SK-N-SH (cell line): ENCODE measurements around the gene CCDC88B. TPM values are rescaled to one million over a fixed set of nuclear protein-coding genes. Genes with fewer than 3 reads are reported as not detected.

Source experiments
- CTCF ChIA-PET: fragments of 300-600, 350-600 bp; formaldehyde crosslinking; extraction: SDS; loops from one replicate; lab custom pipeline; 2021; lab: Yijun Ruan, JAX
- POLR2A ChIA-PET: fragments of 350-600 bp; sonication (Branson Sonifier 250); formaldehyde crosslinking; extraction: SDS; loops from one replicate; lab custom pipeline; 2020; ENCODE audit warnings: antibody characterized with exemption, inconsistent platforms; lab: Yijun Ruan, JAX
- DNase-seq: peaks from one replicate; pipeline ENCODE4 v3.0.0; 2012
- H2AFZ ChIP-seq: fragments of 200-600 bp; sonication (generic); 2 replicates; pipeline ENCODE4 v1.8.1; 2016; ENCODE audit warnings: antibody characterized with exemption, mild to moderate bottlenecking, low read depth
- H3F3A ChIP-seq: fragments of 200-600 bp; sonication (generic); replicated peaks from 2 replicates; pipeline ENCODE3; 2016; ENCODE audit warnings: antibody characterized with exemption, mild to moderate bottlenecking; ENCODE audit not compliant: insufficient read depth
- H3K27ac ChIP-seq, 2 experiments: fragments of 200-500 bp in 1 of 2; fragments of 200-600 bp in 1 of 2; sonication (Bioruptor generic) in 1 of 2; sonication (generic), shearing (Covaris generic) in 1 of 2; 2 replicates each; pipeline versions ENCODE4 v1.5.1 to v1.6.1; 2014 to 2016; ENCODE audit warnings: low read depth in 2 of 2, inconsistent platforms in 1 of 2, low read length in 1 of 2, mild to moderate bottlenecking in 1 of 2, mixed read lengths in 1 of 2
- H3K27me3 ChIP-seq: fragments of 200-600 bp; sonication (generic), shearing (Covaris generic); 2 replicates; pipeline ENCODE4 v1.6.1; 2016; ENCODE audit warnings: mixed run types; ENCODE audit not compliant: insufficient read depth
- H3K36me3 ChIP-seq, 2 experiments: fragments of 200-500 bp in 1 of 2; fragments of 200-600 bp in 1 of 2; sonication (Bioruptor generic) in 1 of 2; sonication (generic) in 1 of 2; replicated peaks in 1 of 2; 2 replicates each; pipeline versions ENCODE3 to v1.5.1; 2014 to 2016; ENCODE audit warnings: low read length in 1 of 2, mild to moderate bottlenecking in 1 of 2; ENCODE audit not compliant: insufficient read depth in 2 of 2, control insufficient read depth in 1 of 2
- H3K4me1 ChIP-seq, 2 experiments: fragments of 200-500 bp in 1 of 2; fragments of 200-600 bp in 1 of 2; sonication (Bioruptor generic) in 1 of 2; sonication (generic), shearing (Covaris generic) in 1 of 2; 2 replicates each; pipeline versions ENCODE4 v1.5.1 to v1.6.1; 2014 to 2016; ENCODE audit warnings: low read depth in 1 of 2, low read length in 1 of 2, mixed run types in 1 of 2; ENCODE audit not compliant: insufficient read depth in 2 of 2, control insufficient read depth in 1 of 2
- H3K4me2 ChIP-seq: fragments of 200-600 bp; sonication (generic), shearing (Covaris generic); 2 replicates; pipeline ENCODE4 v1.6.1; 2017; ENCODE audit warnings: mixed run types
- H3K4me3 ChIP-seq, 2 experiments: fragments of 200-500 bp in 1 of 2; fragments of 200-600 bp in 1 of 2; sonication (Bioruptor generic) in 1 of 2; sonication (generic), shearing (Covaris generic) in 1 of 2; 2 replicates each; pipeline versions ENCODE4 v1.5.1 to v1.8.1; 2014 to 2016; ENCODE audit warnings: low read depth in 2 of 2, inconsistent platforms in 1 of 2, low read length in 1 of 2, mild to moderate bottlenecking in 1 of 2, mixed read lengths in 1 of 2, moderate library complexity in 1 of 2
- H3K79me2 ChIP-seq: fragments of 200-600 bp; sonication (generic); 2 replicates; pipeline ENCODE4 v1.8.1; 2017; ENCODE audit warnings: mild to moderate bottlenecking; ENCODE audit not compliant: insufficient read depth
- H3K9ac ChIP-seq: fragments of 200-600 bp; sonication (generic); 2 replicates; pipeline ENCODE4 v1.6.1; 2017; ENCODE audit warnings: mixed run types
- H3K9me2 ChIP-seq: fragments of 200-600 bp; sonication (generic); 2 replicates; pipeline ENCODE4 v1.6.1; 2017; ENCODE audit warnings: mixed run types
- H3K9me3 ChIP-seq: fragments of 200-600 bp; sonication (generic); 2 replicates; pipeline ENCODE4 v1.6.1; 2017; ENCODE audit warnings: mixed run types, mild to moderate bottlenecking, moderate library complexity
- H4K20me1 ChIP-seq: fragments of 200-600 bp; sonication (generic); 2 replicates; pipeline ENCODE4 v1.6.1; 2017; ENCODE audit warnings: mild to moderate bottlenecking, mixed run types; ENCODE audit not compliant: insufficient read depth
- CHD2 ChIP-seq: fragments of 150-350 bp; IDR thresholded peaks from 2 replicates; pipeline ENCODE4 v1.6.1; 2018; ENCODE audit warnings: low read length; ENCODE audit not compliant: partially characterized antibody
- CTCF ChIP-seq: fragments of 200-600 bp; sonication (generic); IDR thresholded peaks from 2 replicates; pipeline ENCODE4 v1.6.1; 2017; ENCODE audit warnings: antibody characterized with exemption, mild to moderate bottlenecking, moderate library complexity
- ELF1 ChIP-seq: IDR thresholded peaks from 2 replicates; pipeline ENCODE4 v1.4.0; 2012
- EP300 ChIP-seq, 2 experiments: IDR thresholded peaks; 2 replicates each; pipeline versions ENCODE4 v1.4.0 to v1.6.1; 2012; ENCODE audit warnings: borderline replicate concordance in 1 of 2, low read depth in 1 of 2, low read length in 1 of 2
- EZH2phosphoT487 ChIP-seq: fragments of 200-600 bp; sonication (generic); IDR thresholded peaks from 2 replicates; pipeline ENCODE4 v1.6.1; 2017; ENCODE audit warnings: low read depth, mixed run types, mild to moderate bottlenecking, antibody characterized with exemption, moderate library complexity, borderline replicate concordance
- GABPA ChIP-seq: IDR thresholded peaks from 2 replicates; pipeline ENCODE4 v1.4.0; 2012; ENCODE audit warnings: low read depth, mild to moderate bottlenecking
- JUND ChIP-seq: IDR thresholded peaks from 2 replicates; pipeline ENCODE4 v1.4.0; 2012
- MAX ChIP-seq: IDR thresholded peaks from 2 replicates; pipeline ENCODE4 v1.4.0; 2012; ENCODE audit warnings: low read depth
- MEF2A ChIP-seq: IDR thresholded peaks from 2 replicates; pipeline ENCODE4 v1.4.0; 2012; ENCODE audit warnings: low read depth, borderline replicate concordance
- MXI1 ChIP-seq: IDR thresholded peaks from 2 replicates; pipeline ENCODE4 v1.6.1; 2012; ENCODE audit warnings: mild to moderate bottlenecking, low read depth, low read length, improper control_type of control experiment
- PBX3 ChIP-seq: IDR thresholded peaks from 2 replicates; pipeline ENCODE4; 2012
- RAD21 ChIP-seq: IDR thresholded peaks from 2 replicates; pipeline ENCODE4 v1.6.1; 2012; ENCODE audit warnings: mild to moderate bottlenecking, low read length
- REST ChIP-seq: IDR thresholded peaks from 2 replicates; pipeline ENCODE4 v1.6.1; 2012; ENCODE audit warnings: mild to moderate bottlenecking, low read depth, low read length, moderate library complexity
- RFX5 ChIP-seq: IDR thresholded peaks from 2 replicates; pipeline ENCODE4 v1.6.1; 2012; ENCODE audit warnings: mild to moderate bottlenecking, improper control_type of control experiment, low read length
- RXRA ChIP-seq: IDR thresholded peaks from 2 replicates; pipeline ENCODE4 v1.4.0; 2012; ENCODE audit warnings: low read depth, mild to moderate bottlenecking, borderline replicate concordance
- SIN3A ChIP-seq: IDR thresholded peaks from 2 replicates; pipeline ENCODE4 v1.6.1; 2012; ENCODE audit warnings: low read depth, mild to moderate bottlenecking, low read length, moderate library complexity, borderline replicate concordance
- TAF1 ChIP-seq: IDR thresholded peaks from 2 replicates; pipeline ENCODE4 v1.6.1; 2012; ENCODE audit warnings: low read depth, mild to moderate bottlenecking, low read length, moderate library complexity, borderline replicate concordance
- TEAD4 ChIP-seq: IDR thresholded peaks from 2 replicates; pipeline ENCODE4 v1.4.0; 2012; ENCODE audit warnings: mild to moderate bottlenecking, borderline replicate concordance; ENCODE audit not compliant: insufficient read depth
- USF2 ChIP-seq: fragments of 150-350 bp; IDR thresholded peaks from 2 replicates; pipeline ENCODE4 v1.6.1; 2017; ENCODE audit warnings: antibody characterized with exemption, low read length, low read depth, borderline replicate concordance
- WGBS: methylation state at CpG from one replicate; pipeline ENCODE4 v1.1.6; 2017; ENCODE audit warnings: low lambda C conversion rate; 5-methylcytosine and 5-hydroxymethylcytosine counted together
- polyA plus RNA-seq, 3 experiments: library from polyadenylated mRNA; depleted of rRNA; stranded (reverse); fragments of >200 nt; gene quantifications; 2 replicates each; pipeline ENCODE4 v1.2.3, GENCODE V29; 2012

The CCDC88B gene
- polyA plus RNA-seq, 1 of the 3 experiments (the other 2 are of a cell fraction): 3.4 TPM

GRCh38 chr11:64296830-64297698 lies 42.9 kb upstream of the CCDC88B start (continued):
- no peak for TF ChIP-seq TEAD4
- TF ChIP-seq SIN3A: no peak
- TF ChIP-seq TAF1: no peak
- no peak for TF ChIP-seq ELF1
- TF ChIP-seq CTCF: no peak

- Histone ChIP-seq H3K4me1 (no peaks in the 10 kb centered on the region), H4K20me1 (no peaks in the 10 kb centered on the region), H3K79me2 (no peaks in the 10 kb centered on the region), H3K9me2 (no peaks in the 10 kb centered on the region), H3K9ac (no peak overlapping the region), H3F3A (peaks cover under 1% of the 10 kb centered on the region), H3K36me3 (no peaks in the 10 kb centered on the region), H3K27ac (no peak overlapping the region), H2AFZ (no peak overlapping the region), H3K27me3 (peaks cover 5% of the 10 kb centered on the region; the same call in 1 of the 2 replicates), H3K4me2 (no peak overlapping the region), H3K9me3 (no peaks in the 10 kb centered on the region), H3K4me3 (no peak overlapping the region)
- DNase-seq: no peak
- ChIA-PET CTCF (interaction anchor here (0.9 to 1.9 kb wide), 3 partner anchors 13 to 47 kb away, joined by 3 to 12 read pairs (median 5); partner anchors contain the start of genes BAD and GPR137), POLR2A (no interaction called here)
- WGBS: 83% methylated on average over 13 of the region's 18 CpGs
- TF ChIP-seq PBX3: no peak
- TF ChIP-seq USF2: no peak
- TF ChIP-seq MAX: no peak
- TF ChIP-seq REST: no peak
- TF ChIP-seq RXRA: no peak
- no peak for TF ChIP-seq GABPA
- TF ChIP-seq RFX5: no peak
- TF ChIP-seq EZH2phosphoT487: no peak
- no peak for TF ChIP-seq MXI1
- TF ChIP-seq MEF2A: no peak
- TF ChIP-seq EP300 (IDR thresholded peaks at IDR 0.05; ENCODE audit: borderline replicate concordance in 1 of 2, low read depth in 1 of 2, low read length in 1 of 2): no peak
- no peak for TF ChIP-seq RAD21
- TF ChIP-seq CHD2: no peak
- TF ChIP-seq CTCF: no peak
- TF ChIP-seq JUND: no peak
These were observed 42.2 kb upstream of the CCDC88B start for GRCh38 chr11:64297699-64298358.
